CD8-positive, alpha-beta memory T cell (primary cell): ENCODE results near the gene CHST8. TPM values are rescaled to one million over a fixed set of nuclear protein-coding genes. Genes with fewer than 3 reads are reported as not detected.

ENCODE experiments used
- CTCF ChIA-PET: fragments of 350-600 bp; sonication (Branson Sonifier 250); formaldehyde crosslinking; loops from one replicate; lab custom pipeline; 2021; ENCODE audit warnings: antibody characterized with exemption; lab: Charles Lee
- POLR2A ChIA-PET: fragments of 350-600 bp; sonication (Branson Sonifier 250); formaldehyde crosslinking; loops from one replicate; lab custom pipeline; 2021; ENCODE audit warnings: antibody characterized with exemption; lab: Charles Lee
- DNase-seq, 5 donors: peaks; one replicate each; pipeline versions ENCODE4 v3.0.0 to v3.0.0-alpha.2; 2020 to 2022; ENCODE audit warnings: mixed read lengths in 1 of 5
- H3K27ac ChIP-seq: one replicate; pipeline ENCODE4 v1.7.0; 2013; ENCODE audit warnings: low read depth, mild to moderate bottlenecking, low read length, moderate library complexity
- H3K27me3 ChIP-seq: 2 replicates; pipeline ENCODE4 v1.7.0; 2013; ENCODE audit warnings: low read length, mild to moderate bottlenecking; ENCODE audit not compliant: insufficient read depth, poor library complexity, severe bottlenecking
- H3K36me3 ChIP-seq: 2 replicates; pipeline ENCODE4 v1.7.0; 2013; ENCODE audit warnings: mild to moderate bottlenecking, low read length, moderate library complexity; ENCODE audit not compliant: insufficient read depth
- H3K4me1 ChIP-seq: 2 replicates; pipeline ENCODE4 v1.7.0; 2013; ENCODE audit warnings: mild to moderate bottlenecking, low read length, moderate library complexity; ENCODE audit not compliant: insufficient read depth
- H3K4me3 ChIP-seq: 2 replicates; pipeline ENCODE4 v1.7.0; 2013; ENCODE audit warnings: mild to moderate bottlenecking, low read length
- H3K9me3 ChIP-seq: 2 replicates; pipeline ENCODE4 v1.7.0; 2013; ENCODE audit warnings: mild to moderate bottlenecking, low read length
- H3K27ac Mint-ChIP-seq, 8 donors: one replicate each; pipeline ENCODE4 v1.8.0; 2020 to 2021; ENCODE audit warnings: mixed read lengths in 8 of 8, mild to moderate bottlenecking in 6 of 8, inconsistent platforms in 3 of 8, moderate library complexity in 3 of 8
- H3K27me3 Mint-ChIP-seq, 2 donors: one replicate each; pipeline ENCODE4 v1.8.0; 2020 to 2021; ENCODE audit warnings: mixed read lengths in 2 of 2, mild to moderate bottlenecking in 1 of 2, moderate library complexity in 1 of 2
- H3K36me3 Mint-ChIP-seq, 3 donors: one replicate each; pipeline ENCODE4 v1.8.0; 2020 to 2021; ENCODE audit warnings: mixed read lengths in 3 of 3, inconsistent platforms in 1 of 3, mild to moderate bottlenecking in 1 of 3
- H3K4me1 Mint-ChIP-seq, 3 donors: one replicate each; pipeline ENCODE4 v1.8.0; 2020 to 2021; ENCODE audit warnings: mixed read lengths in 3 of 3, inconsistent platforms in 1 of 3, mild to moderate bottlenecking in 1 of 3
- H3K4me3 Mint-ChIP-seq, 7 donors: one replicate each; pipeline ENCODE4 v1.8.0; 2020 to 2021; ENCODE audit warnings: mixed read lengths in 7 of 7, mild to moderate bottlenecking in 6 of 7, moderate library complexity in 4 of 7, inconsistent platforms in 2 of 7
- H3K9me3 Mint-ChIP-seq, 5 donors: one replicate each; pipeline ENCODE4 v1.8.0; 2020 to 2022; ENCODE audit warnings: mixed read lengths in 5 of 5, mild to moderate bottlenecking in 3 of 5, moderate library complexity in 2 of 5, inconsistent platforms in 1 of 5
- polyA plus RNA-seq: library from polyadenylated mRNA; unstranded; fragments of 300-500 nt; fragmentation: Illumina TruSeq; gene quantifications from one replicate; pipeline ENCODE4 v1.2.3, GENCODE V29; 2021
- total RNA-seq, 2 experiments: library from RNA; stranded (reverse); gene quantifications; one replicate each; pipeline ENCODE4 v1.2.3, GENCODE V29; 2021

The CHST8 gene
- total and polyA plus RNA-seq, 3 experiments from 2014 or later = not detected

GRCh38 chr19:33795370-33796163 lies 173.8 kb downstream of the CHST8 start:
- Mint-ChIP-seq H3K27me3 (peaks cover 19 to 56% of the 10 kb centered on the region in 2 donors), H3K36me3 (no peaks in the 10 kb centered on the region), H3K4me3 (peak overlapping the region; percentile 57 to 88 (median 65)), H3K9me3 (no peaks in the 10 kb centered on the region), H3K27ac (no peak overlapping the region), H3K4me1 (peaks cover 0 to 11% (median 0%) of the 10 kb centered on the region in 3 donors)
- ChIA-PET POLR2A (no interaction called here), CTCF (interaction anchor here (1.2 to 1.3 kb wide), 2 partner anchors 11 to 18 kb away, joined by 3 read pairs; no protein-coding TSS in a partner anchor)
- no peaks in the 10 kb centered on the region for H3K4me1 ChIP-seq
- peak overlapping the region; percentile 43 for H3K27ac ChIP-seq
- no peak overlapping the region for H3K4me3 ChIP-seq
- no peaks in the 10 kb centered on the region for H3K36me3 ChIP-seq
- H3K27me3 ChIP-seq = peaks cover 13% of the 10 kb centered on the region
- H3K9me3 ChIP-seq = no peaks in the 10 kb centered on the region
- peak in 1 of 5 donors; percentile 12 for DNase-seq

DNA sequence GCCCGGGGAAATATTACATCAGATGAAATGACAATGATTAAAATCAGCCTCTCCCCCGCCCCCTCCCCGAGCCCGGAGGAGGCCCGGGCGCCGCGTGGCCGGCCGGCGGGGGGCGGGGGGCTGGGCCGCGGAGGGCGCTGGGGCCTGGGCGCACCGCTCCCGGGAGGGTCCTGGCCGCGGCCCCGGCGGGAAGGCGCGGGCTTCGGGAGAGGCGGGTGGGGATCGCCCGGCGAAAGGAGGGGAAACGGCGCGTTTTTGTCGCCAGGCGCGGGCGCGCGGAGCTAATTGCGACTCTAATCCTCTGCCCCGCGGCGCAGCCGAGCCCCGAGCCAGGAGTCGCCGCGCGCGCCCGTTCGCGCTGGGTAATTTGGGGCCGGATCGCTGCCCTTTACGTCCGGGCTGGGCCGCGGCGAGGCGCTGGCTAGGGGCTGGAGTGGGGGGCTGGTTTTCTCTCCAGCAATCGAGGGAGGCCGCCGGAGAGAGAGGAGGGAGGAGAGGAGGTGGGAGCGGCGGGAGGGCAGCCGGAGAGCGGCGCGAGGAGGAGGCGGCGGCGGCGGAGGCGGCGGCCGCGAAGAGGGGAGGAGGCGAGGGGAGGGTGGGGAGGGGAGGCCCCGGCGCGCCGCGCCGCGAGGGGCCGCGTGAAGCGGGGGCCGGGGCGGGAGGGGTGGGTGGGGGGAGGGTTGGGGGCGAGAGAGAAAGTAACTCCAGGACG lies 174.6 kb downstream of the CHST8 start, which contains the start of gene KCTD15:
KCTD15 (plus strand) TSS at position 707 of the 712 bp plus-strand sequence. CDS start 3,585 bp downstream, outside the sequence.
- Histone ChIP-seq H3K27ac (peak within 1 kb of the TSS; percentile 43), H3K4me1 (no peaks in the 10 kb centered on the region), H3K4me3 (no peak within 1 kb of the TSS), H3K36me3 (no peaks in the 10 kb centered on the region), H3K9me3 (no peaks in the 10 kb centered on the region), H3K27me3 (peaks cover 13% of the 10 kb centered on the region)
- H3K36me3 Mint-ChIP-seq = no peaks in the 10 kb centered on the region
- DNase-seq = no peak
- no peaks in the 10 kb centered on the region for H3K9me3 Mint-ChIP-seq
- peak within 1 kb of the TSS; percentile 65 to 88 (median 80) for H3K4me3 Mint-ChIP-seq
- POLR2A ChIA-PET = no interaction called here
- CTCF ChIA-PET = interaction anchor here (1.3 kb wide), 1 partner anchor 12 kb away, joined by 3 read pairs; no protein-coding TSS in a partner anchor
- peaks cover 19 to 51% of the 10 kb centered on the region in 2 donors for H3K27me3 Mint-ChIP-seq
- H3K4me1 Mint-ChIP-seq = peaks cover 0 to 11% (median 0%) of the 10 kb centered on the region in 3 donors
- peak within 1 kb of the TSS in 1 of 8 donors; percentile 17 for H3K27ac Mint-ChIP-seq

GRCh38 chr19:33797802-33798671 lies 176.3 kb downstream of the CHST8 start:
- Mint-ChIP-seq H3K4me3 (peak overlapping the region; percentile 51 to 88 (median 80)), H3K27ac (peak overlapping the region in 1 of 8 donors; percentile 17), H3K9me3 (no peaks in the 10 kb centered on the region), H3K36me3 (no peaks in the 10 kb centered on the region), H3K27me3 (peaks cover 13 to 39% of the 10 kb centered on the region in 2 donors), H3K4me1 (peaks cover 0 to 11% (median 0%) of the 10 kb centered on the region in 3 donors)
- Histone ChIP-seq H3K36me3 (no peaks in the 10 kb centered on the region), H3K27me3 (peaks cover 13% of the 10 kb centered on the region), H3K27ac (no peak overlapping the region), H3K4me3 (no peak overlapping the region), H3K4me1 (no peaks in the 10 kb centered on the region), H3K9me3 (no peaks in the 10 kb centered on the region)
- no peak for DNase-seq
- POLR2A ChIA-PET = no interaction called here
- CTCF ChIA-PET = no interaction called here

- ChIA-PET POLR2A (no interaction called here), CTCF (no interaction called here)
- no peaks in the 10 kb centered on the region for H3K9me3 Mint-ChIP-seq
- H3K4me3 Mint-ChIP-seq = peak overlapping the region; percentile 32 to 83 (median 57)
- Histone ChIP-seq H3K36me3 (no peaks in the 10 kb centered on the region), H3K4me3 (no peak overlapping the region), H3K27ac (no peak overlapping the region), H3K27me3 (peaks cover 9% of the 10 kb centered on the region), H3K9me3 (no peaks in the 10 kb centered on the region), H3K4me1 (no peaks in the 10 kb centered on the region)
- H3K36me3 Mint-ChIP-seq = no peaks in the 10 kb centered on the region
- H3K27ac Mint-ChIP-seq = no peak overlapping the region
- peaks cover 0 to 11% (median 0%) of the 10 kb centered on the region in 3 donors for H3K4me1 Mint-ChIP-seq
- peaks cover 8 to 32% of the 10 kb centered on the region in 2 donors for H3K27me3 Mint-ChIP-seq
- no peak for DNase-seq
These were observed 176.9 kb downstream of the CHST8 start for GRCh38 chr19:33798681-33799111.

DNA sequence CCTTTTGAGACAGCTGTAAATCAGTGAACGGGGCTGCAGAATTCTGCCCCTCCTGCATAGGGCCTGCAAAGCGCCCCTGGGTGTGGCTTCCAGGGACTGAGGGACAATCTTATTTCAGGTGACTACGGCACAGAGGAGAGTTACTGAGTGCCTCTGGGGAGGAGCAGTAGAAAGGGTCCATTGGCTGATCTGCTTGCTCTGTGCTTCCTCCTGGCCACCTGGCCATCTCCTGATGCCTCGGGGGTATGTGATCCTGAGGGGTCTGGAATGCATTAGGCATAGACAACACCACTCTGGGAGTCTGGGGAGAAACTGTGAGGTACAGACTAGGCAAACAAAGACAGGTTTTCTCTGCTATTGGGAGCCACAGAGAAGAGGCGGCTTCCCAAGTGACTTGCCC lies 177.7 kb downstream of the CHST8 start:
- CTCF ChIA-PET = no interaction called here

GRCh38 chr19:33800012-33800680 lies 178.4 kb downstream of the CHST8 start:
- Mint-ChIP-seq H3K27ac (no peak overlapping the region), H3K36me3 (no peaks in the 10 kb centered on the region), H3K4me3 (peak overlapping the region in 1 of 7 donors; percentile 41), H3K27me3 (peaks cover 4 to 22% of the 10 kb centered on the region in 2 donors), H3K9me3 (no peaks in the 10 kb centered on the region), H3K4me1 (peaks cover 0 to 10% (median 0%) of the 10 kb centered on the region in 3 donors)
- H3K27ac ChIP-seq = no peak overlapping the region
- H3K4me3 ChIP-seq = no peak overlapping the region
- H3K36me3 ChIP-seq = no peaks in the 10 kb centered on the region
- H3K9me3 ChIP-seq = no peaks in the 10 kb centered on the region
- DNase-seq = no peak
- no peaks in the 10 kb centered on the region for H3K4me1 ChIP-seq
- ChIA-PET CTCF (no interaction called here), POLR2A (no interaction called here)
- H3K27me3 ChIP-seq = no peaks in the 10 kb centered on the region

More for the DNA sequence above, 177.7 kb downstream of the CHST8 start:
- Histone ChIP-seq H3K36me3 (no peaks in the 10 kb centered on the region), H3K4me3 (no peak overlapping the region), H3K9me3 (no peaks in the 10 kb centered on the region), H3K27ac (no peak overlapping the region), H3K4me1 (no peaks in the 10 kb centered on the region), H3K27me3 (peaks cover 4% of the 10 kb centered on the region)
- Mint-ChIP-seq H3K4me1 (peaks cover 0 to 11% (median 0%) of the 10 kb centered on the region in 3 donors), H3K36me3 (no peaks in the 10 kb centered on the region), H3K4me3 (peak overlapping the region in 1 of 7 donors; percentile 41), H3K27ac (no peak overlapping the region), H3K27me3 (peaks cover 4 to 25% of the 10 kb centered on the region in 2 donors), H3K9me3 (no peaks in the 10 kb centered on the region)
- POLR2A ChIA-PET = no interaction called here
- no peak for DNase-seq

DNA sequence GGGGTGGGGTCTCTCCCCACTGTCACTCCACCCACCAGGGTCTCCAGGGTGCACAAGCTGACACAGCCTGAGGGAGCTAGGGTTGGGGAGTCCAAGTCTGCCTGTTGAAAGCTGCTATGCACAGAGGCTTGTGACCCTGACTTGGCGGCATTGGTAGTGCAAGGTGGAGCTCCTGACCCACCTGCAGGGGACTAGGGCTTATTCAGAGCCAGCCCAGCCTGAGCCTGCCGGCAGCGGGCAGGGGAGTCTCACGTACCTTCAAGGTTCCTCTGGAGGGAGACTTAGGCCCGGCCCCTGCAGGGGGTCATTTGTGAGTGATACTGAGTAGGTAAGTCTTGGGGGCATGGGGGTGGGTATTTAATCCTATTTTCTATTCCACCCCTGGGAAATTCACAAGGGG lies 179.7 kb downstream of the CHST8 start:
- Histone ChIP-seq H3K4me1 (no peaks in the 10 kb centered on the region), H3K4me3 (no peak overlapping the region), H3K27me3 (no peaks in the 10 kb centered on the region), H3K36me3 (no peaks in the 10 kb centered on the region), H3K9me3 (no peaks in the 10 kb centered on the region), H3K27ac (no peak overlapping the region)
- ChIA-PET POLR2A (no interaction called here), CTCF (interaction anchor here (0.9 kb wide), 1 partner anchor 23 kb away, joined by 3 read pairs; no protein-coding TSS in a partner anchor)
- Mint-ChIP-seq H3K4me1 (peaks cover 6 to 12% (median 6%) of the 10 kb centered on the region in 3 donors), H3K4me3 (no peak overlapping the region), H3K9me3 (no peaks in the 10 kb centered on the region), H3K36me3 (no peaks in the 10 kb centered on the region), H3K27ac (no peak overlapping the region), H3K27me3 (peaks cover 4 to 21% of the 10 kb centered on the region in 2 donors)
- DNase-seq = no peak
